HT-29 (cell line): Measurements from ENCODE around the gene NUP93. TPM values are rescaled to one million over a fixed set of nuclear protein-coding genes. Genes with fewer than 3 reads are reported as not detected.

Experiments used
- DNase-seq: peaks from one replicate; pipeline ENCODE4 v3.0.0-alpha.2; 2015; ENCODE audit warnings: low spot score
- small RNA-seq: library from RNA; depleted of rRNA; stranded (forward); fragments of <200 nt; gene quantifications from one replicate; pipeline ENCODE3, GENCODE V24; 2014
- total RNA-seq: library from RNA; depleted of rRNA; stranded (reverse); fragments of >200 nt; shearing (Covaris generic); gene quantifications from 2 replicates; pipeline ENCODE4 v1.2.3, GENCODE V29; 2014; rRNA removed

NUP93 gene
- total RNA-seq, 1 experiment from 2014 or later = 94.6 TPM

DNA sequence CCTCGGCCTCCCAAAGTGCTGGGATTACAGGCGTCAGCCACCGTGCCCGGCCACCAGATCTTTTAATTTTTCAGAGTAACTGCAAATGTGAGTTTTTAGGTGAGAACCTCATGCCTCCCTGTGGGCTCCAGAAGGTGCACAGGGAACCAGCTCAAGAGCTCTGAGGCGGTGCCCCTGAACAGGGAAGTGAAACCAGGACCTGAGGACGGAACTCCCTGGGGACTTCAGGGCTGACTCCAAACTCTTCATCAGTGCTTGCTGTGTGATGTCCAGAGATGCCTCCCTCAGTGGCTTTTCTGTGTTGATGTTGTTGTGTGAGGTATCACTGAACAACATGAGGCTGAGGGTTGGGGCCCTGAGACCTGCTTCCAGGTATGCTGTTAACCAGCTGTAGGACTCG, 158.9 kb downstream of the NUP93 start:
- no peak for DNase-seq

GRCh38 chr16:56889206-56889605, 159.3 kb downstream of the NUP93 start:
- DNase-seq = no peak

GRCh38 chr16:56891685-56892084, 161.8 kb downstream of the NUP93 start:
- no peak for DNase-seq

GRCh38 chr16:56892705-56893104, 162.8 kb downstream of the NUP93 start:
- no peak for DNase-seq

- DNase-seq = no peak
Measured at GRCh38 chr16:56894331-56894917, 164.5 kb downstream of the NUP93 start.

- no peak for DNase-seq
Measured at GRCh38 chr16:56895813-56896212, 165.9 kb downstream of the NUP93 start.

GRCh38 chr16:56896244-56896643, 166.3 kb downstream of the NUP93 start:
- DNase-seq = no peak

- DNase-seq = no peak
Measured at GRCh38 chr16:56897026-56897799, 167.3 kb downstream of the NUP93 start.

DNA sequence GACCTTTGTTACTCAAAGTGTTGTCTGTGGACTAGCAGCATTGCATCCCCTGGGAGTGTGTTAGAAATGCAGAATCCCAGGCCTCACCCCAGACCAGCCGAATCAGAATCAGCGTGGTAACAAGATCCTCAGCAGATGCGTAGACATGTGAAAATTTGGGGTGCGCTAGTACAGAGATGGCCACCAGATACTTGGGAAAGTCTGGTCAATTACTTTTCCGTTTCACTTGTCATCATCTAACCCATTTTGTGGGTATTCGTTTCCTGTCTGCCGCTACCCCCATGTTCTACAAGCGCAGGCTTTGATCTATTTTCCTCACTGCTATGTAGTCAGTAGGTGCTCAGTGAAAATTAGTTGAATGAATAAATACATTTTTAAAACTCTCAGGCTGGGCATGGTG, 168.9 kb downstream of the NUP93 start:
- no peak for DNase-seq

Small RNA genes lying within 50 kb of the gene (small RNA-seq; reads per million reads assigned to genes)
- not detected for gene MIR138-2

Other genes with a start within 250 kb of the NUP93 start
- 10.4 and 19.3 TPM in 2 replicates for gene BBS2, start 210.1 kb upstream of the NUP93 start, total RNA-seq
- not detected in 2 replicates for gene MT4, start 165.1 kb upstream of the NUP93 start, total RNA-seq
- gene MT3, start 140.6 kb upstream of the NUP93 start, total RNA-seq = 3.5 TPM in 1 of 2 replicates, not detected in the other
- gene MT2A, start 121.5 kb upstream of the NUP93 start, total RNA-seq = 44.1 and 51.4 TPM in 2 replicates
- 493 and 525 TPM in 2 replicates for gene MT1E, start 104.3 kb upstream of the NUP93 start, total RNA-seq
- gene MT1M, start 97.5 kb upstream of the NUP93 start, total RNA-seq = not detected in 2 replicates
- gene MT1A, start 91.5 kb upstream of the NUP93 start, total RNA-seq = 2.0 and 6.6 TPM in 2 replicates
- gene MT1B, start 78.2 kb upstream of the NUP93 start, total RNA-seq = not detected in 2 replicates
- gene MT1F, start 72.2 kb upstream of the NUP93 start, total RNA-seq = 4.7 and 5.6 TPM in 2 replicates
- gene MT1G, start 62.1 kb upstream of the NUP93 start, total RNA-seq = 0.50 and 1.5 TPM in 2 replicates
- not detected in 2 replicates for gene MT1H, start 60.3 kb upstream of the NUP93 start, total RNA-seq
- 29.2 and 29.4 TPM in 2 replicates for gene MT1X, start 47.7 kb upstream of the NUP93 start, total RNA-seq
- not detected in 2 replicates for gene SLC12A3, start 135.1 kb downstream of the NUP93 start, total RNA-seq
- gene HERPUD1, start 202.0 kb downstream of the NUP93 start, total RNA-seq = 45.1 and 46.1 TPM in 2 replicates
- not detected in 2 replicates for gene CETP, start 231.8 kb downstream of the NUP93 start, total RNA-seq